Hepatocyte (in vitro differentiated cells): ENCODE results near the gene CLCN7. TPM values are rescaled to one million over a fixed set of nuclear protein-coding genes. Genes with fewer than 3 reads are reported as not detected.

Experiments
- DNase-seq: peaks from one replicate; pipeline ENCODE4 v3.0.0-alpha.2; 2016; ENCODE audit warnings: low spot score
- H2AFZ ChIP-seq: fragments of 200-600 bp; sonication (generic); 2 replicates; pipeline ENCODE4 v1.6.0; 2016; ENCODE audit warnings: antibody characterized with exemption, mild to moderate bottlenecking
- H3K27ac ChIP-seq: fragments of 200-600 bp; sonication (generic); 2 replicates; pipeline ENCODE4 v1.5.1; 2016; ENCODE audit warnings: mild to moderate bottlenecking
- H3K27me3 ChIP-seq: fragments of 200-600 bp; sonication (generic); 2 replicates; pipeline ENCODE4 v1.6.1; 2016
- H3K36me3 ChIP-seq: fragments of 200-600 bp; sonication (generic); replicated peaks from 2 replicates; pipeline ENCODE4 v1.5.1; 2016; ENCODE audit warnings: low read depth; ENCODE audit not compliant: insufficient read depth
- H3K4me1 ChIP-seq: fragments of 200-600 bp; sonication (generic); 2 replicates; pipeline ENCODE4 v1.5.1; 2016; ENCODE audit warnings: mild to moderate bottlenecking, moderate library complexity; ENCODE audit not compliant: insufficient read depth
- H3K4me2 ChIP-seq: fragments of 200-600 bp; sonication (generic); 2 replicates; pipeline ENCODE4 v1.6.0; 2016
- H3K4me3 ChIP-seq: fragments of 200-600 bp; sonication (generic); 2 replicates; pipeline ENCODE4 v1.5.1; 2016; ENCODE audit warnings: mild to moderate bottlenecking
- H3K79me2 ChIP-seq: fragments of 200-600 bp; sonication (generic); 2 replicates; pipeline ENCODE4 v1.6.0; 2017; ENCODE audit warnings: mild to moderate bottlenecking
- H3K9me2 ChIP-seq: fragments of 200-600 bp; sonication (generic); replicated peaks from 2 replicates; pipeline ENCODE4 v1.6.0; 2017; ENCODE audit warnings: mild to moderate bottlenecking; ENCODE audit not compliant: insufficient read depth
- H3K9me3 ChIP-seq: fragments of 200-600 bp; sonication (generic); 2 replicates; pipeline ENCODE4 v1.5.1; 2016; ENCODE audit warnings: low read depth, mild to moderate bottlenecking
- H4K20me1 ChIP-seq: fragments of 200-600 bp; sonication (generic); 2 replicates; pipeline ENCODE4 v1.6.0; 2016; ENCODE audit warnings: mild to moderate bottlenecking; ENCODE audit not compliant: insufficient read depth, poor library complexity, severe bottlenecking
- EZH2 ChIP-seq: fragments of 200-600 bp; sonication (generic); IDR thresholded peaks from 2 replicates; pipeline ENCODE4 v1.6.1; 2016; ENCODE audit warnings: antibody characterized with exemption, mild to moderate bottlenecking, borderline replicate concordance
- EZH2phosphoT487 ChIP-seq: fragments of 200-600 bp; sonication (generic); IDR thresholded peaks from one replicate; pipeline ENCODE4 v1.6.1; 2018; ENCODE audit warnings: antibody characterized with exemption, mild to moderate bottlenecking, low read depth, moderate library complexity; ENCODE audit not compliant: unreplicated experiment, severe bottlenecking
- WGBS: methylation state at CpG from one replicate; pipeline ENCODE4 v1.1.6; 2016; ENCODE audit warnings: low lambda C conversion rate; ENCODE audit errors: missing lambda C conversion rate; 5-methylcytosine and 5-hydroxymethylcytosine counted together
- polyA plus RNA-seq: library from polyadenylated mRNA; unstranded; fragments of >200 nt; fragmentation: Nextera tagmentation; extraction: Ambion mirVana; gene quantifications from 2 replicates; pipeline ENCODE4 v1.2.1, GENCODE V29; 2016
- total RNA-seq: library from RNA; depleted of rRNA; stranded (reverse); fragments of >200 nt; gene quantifications from 2 replicates; pipeline ENCODE4 v1.2.3, GENCODE V29; 2014
- TF ChIP-seq, protein P1 (sequence below): fragments of 200-600 bp; sonication (generic); IDR thresholded peaks from 2 replicates; pipeline ENCODE4 v1.5.1; 2016; ENCODE audit warnings: antibody characterized with exemption, mild to moderate bottlenecking; ENCODE audit not compliant: poor library complexity

Gene CLCN7
- total and polyA plus RNA-seq, 2 experiments from 2014 or later, result 56.3 to 107 TPM

DNA sequence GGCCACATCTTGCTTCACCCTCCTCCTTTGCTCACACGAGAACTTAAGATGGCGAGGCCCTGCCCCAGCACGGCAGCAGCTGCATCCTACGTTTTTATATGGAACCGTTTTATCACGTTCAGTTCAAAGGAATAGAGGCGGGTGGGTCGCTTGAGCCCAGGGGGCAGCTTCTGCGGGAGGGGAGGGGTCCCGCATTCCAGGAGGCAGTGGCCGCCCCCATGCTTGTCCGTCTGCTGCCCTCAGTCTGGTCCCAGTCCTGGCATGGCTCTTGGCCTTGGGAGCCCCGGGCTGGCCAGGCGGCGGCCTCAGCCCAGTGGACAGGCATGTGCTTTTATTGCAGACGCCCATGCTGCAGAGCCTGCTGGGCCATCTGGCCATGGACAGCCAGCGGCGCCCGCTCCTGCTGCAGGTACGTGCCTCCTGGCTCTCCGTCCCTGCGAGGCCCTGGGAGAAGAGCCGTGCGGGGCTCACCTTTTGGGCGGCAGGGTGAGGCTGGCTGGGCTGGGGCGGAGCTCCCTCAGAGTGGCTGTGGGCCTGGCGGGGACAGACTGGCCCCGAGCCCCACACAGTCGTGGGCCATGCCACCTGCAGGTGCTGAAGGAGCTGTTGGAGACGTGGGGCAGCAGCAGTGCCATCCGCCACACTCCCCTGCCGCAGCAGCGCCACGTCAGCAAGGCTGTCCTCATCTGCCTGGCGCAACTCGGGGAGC lies 25.1 kb upstream of the CLCN7 start:
- 96% methylated on average over 30 of the region's 36 CpGs for WGBS
- Histone ChIP-seq H3K36me3 (no peaks in the 10 kb centered on the region), H2AFZ (no peak overlapping the region), H3K27me3 (no peaks in the 10 kb centered on the region), H4K20me1 (no peaks in the 10 kb centered on the region), H3K9me3 (no peaks in the 10 kb centered on the region), H3K4me1 (no peaks in the 10 kb centered on the region), H3K27ac (no peak overlapping the region), H3K4me3 (no peak overlapping the region), H3K4me2 (no peak overlapping the region), H3K9me2 (no peaks in the 10 kb centered on the region), H3K79me2 (peaks cover 2% of the 10 kb centered on the region)
- no peak for DNase-seq
- TF ChIP-seq EZH2 (no peak), EZH2phosphoT487 (no peak)
- TF ChIP-seq, protein P1, sequence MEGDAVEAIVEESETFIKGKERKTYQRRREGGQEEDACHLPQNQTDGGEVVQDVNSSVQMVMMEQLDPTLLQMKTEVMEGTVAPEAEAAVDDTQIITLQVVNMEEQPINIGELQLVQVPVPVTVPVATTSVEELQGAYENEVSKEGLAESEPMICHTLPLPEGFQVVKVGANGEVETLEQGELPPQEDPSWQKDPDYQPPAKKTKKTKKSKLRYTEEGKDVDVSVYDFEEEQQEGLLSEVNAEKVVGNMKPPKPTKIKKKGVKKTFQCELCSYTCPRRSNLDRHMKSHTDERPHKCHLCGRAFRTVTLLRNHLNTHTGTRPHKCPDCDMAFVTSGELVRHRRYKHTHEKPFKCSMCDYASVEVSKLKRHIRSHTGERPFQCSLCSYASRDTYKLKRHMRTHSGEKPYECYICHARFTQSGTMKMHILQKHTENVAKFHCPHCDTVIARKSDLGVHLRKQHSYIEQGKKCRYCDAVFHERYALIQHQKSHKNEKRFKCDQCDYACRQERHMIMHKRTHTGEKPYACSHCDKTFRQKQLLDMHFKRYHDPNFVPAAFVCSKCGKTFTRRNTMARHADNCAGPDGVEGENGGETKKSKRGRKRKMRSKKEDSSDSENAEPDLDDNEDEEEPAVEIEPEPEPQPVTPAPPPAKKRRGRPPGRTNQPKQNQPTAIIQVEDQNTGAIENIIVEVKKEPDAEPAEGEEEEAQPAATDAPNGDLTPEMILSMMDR, result no peak

DNA sequence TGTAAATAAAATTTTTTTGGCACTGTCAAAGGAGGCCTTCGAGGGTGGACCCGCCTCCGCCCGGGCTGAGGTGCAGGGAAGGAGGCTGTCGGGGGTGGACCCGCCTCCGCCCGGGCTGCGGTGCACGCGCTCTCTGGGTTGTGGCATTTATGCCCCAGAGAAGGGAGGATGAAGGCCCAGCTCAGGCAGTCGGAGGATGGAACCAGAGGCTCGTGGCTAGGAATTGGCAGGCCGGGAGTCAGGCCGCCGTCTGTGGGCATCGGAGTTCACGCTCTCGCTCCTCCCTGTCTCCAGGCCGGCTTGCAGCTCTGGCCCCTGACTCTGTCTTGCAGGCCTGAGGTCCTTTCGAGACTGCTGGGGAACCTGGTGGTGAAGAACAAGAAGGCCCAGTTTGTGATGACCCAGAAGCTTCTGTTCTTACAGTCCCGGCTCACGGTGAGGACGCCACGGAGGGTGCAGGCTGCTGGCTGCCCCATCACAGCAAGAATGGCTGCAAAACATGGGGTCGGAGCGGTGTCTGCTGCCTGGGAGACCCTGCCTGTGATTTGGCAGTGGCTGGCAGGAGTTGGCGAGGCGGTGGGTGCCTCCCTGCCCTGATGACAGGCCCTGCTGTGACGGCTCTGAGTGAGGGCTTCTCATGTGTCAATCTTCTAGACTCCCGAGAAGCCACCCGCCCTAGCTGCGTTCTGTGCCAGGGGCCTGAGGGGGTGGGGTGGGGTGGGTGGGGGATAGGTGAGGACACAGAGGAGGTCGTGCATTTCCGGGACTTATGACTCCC lies 24.3 kb upstream of the CLCN7 start:
- H3K9me2 ChIP-seq, result no peaks in the 10 kb centered on the region
- H2AFZ ChIP-seq, result no peak overlapping the region
- no peaks in the 10 kb centered on the region for H3K9me3 ChIP-seq
- H3K36me3 ChIP-seq, result no peaks in the 10 kb centered on the region
- H3K4me3 ChIP-seq, result no peak overlapping the region
- TF ChIP-seq EZH2phosphoT487, result no peak
- TF ChIP-seq, protein P1, result no peak
- no peak for TF ChIP-seq EZH2
- H3K4me1 ChIP-seq, result peaks cover 6% of the 10 kb centered on the region
- H3K27ac ChIP-seq, result no peak overlapping the region
- H3K79me2 ChIP-seq, result peaks cover 10% of the 10 kb centered on the region
- H4K20me1 ChIP-seq, result no peaks in the 10 kb centered on the region
- H3K27me3 ChIP-seq, result no peaks in the 10 kb centered on the region
- 94% methylated on average over 34 of the region's 35 CpGs for whole genome bisulfite sequencing
- no peak for DNase-seq
- no peak overlapping the region for H3K4me2 ChIP-seq

DNA sequence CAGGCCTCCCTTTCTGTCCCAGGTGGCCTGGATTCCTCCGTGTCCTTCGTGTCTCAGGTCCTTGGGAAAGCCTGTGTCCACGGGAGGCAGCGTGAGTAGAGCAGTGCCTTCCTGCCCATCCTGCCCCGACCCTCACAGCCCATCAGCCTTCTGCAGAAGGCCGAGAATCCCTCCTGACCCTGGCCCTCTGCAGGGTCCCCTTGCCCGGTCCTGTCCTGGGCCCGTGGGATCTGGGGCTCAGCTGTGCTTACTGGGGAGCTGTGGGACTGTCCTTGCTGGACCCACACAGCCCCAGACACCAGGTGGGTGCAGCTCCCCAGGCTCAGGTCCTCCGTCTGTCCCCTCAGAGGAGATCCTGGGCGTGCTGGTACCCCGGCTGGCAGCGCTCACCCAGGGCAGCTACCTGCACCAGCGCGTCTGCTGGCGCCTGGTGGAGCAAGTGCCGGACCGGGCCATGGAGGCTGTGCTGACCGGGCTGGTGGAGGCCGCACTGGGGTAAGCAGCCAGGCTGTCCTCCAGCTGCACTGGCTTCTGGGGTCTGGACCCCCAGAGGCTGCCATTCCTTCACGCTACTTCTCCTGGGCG lies 22.3 kb upstream of the CLCN7 start:
- Histone ChIP-seq H3K36me3 (no peaks in the 10 kb centered on the region), H2AFZ (no peak overlapping the region)
- TF ChIP-seq EZH2phosphoT487, result no peak
- TF ChIP-seq, protein P1, result no peak
- no peak for TF ChIP-seq EZH2

More for the DNA sequence above, 22.3 kb upstream of the CLCN7 start:
- H3K27me3 ChIP-seq, result no peaks in the 10 kb centered on the region
- H3K4me2 ChIP-seq, result no peak overlapping the region
- peaks cover 13% of the 10 kb centered on the region for H3K4me1 ChIP-seq
- H3K79me2 ChIP-seq, result peaks cover 17% of the 10 kb centered on the region
- H3K27ac ChIP-seq, result no peak overlapping the region
- no peak for DNase-seq
- no peak overlapping the region for H3K4me3 ChIP-seq
- WGBS, result 97% methylated on average over 21 of the region's 21 CpGs
- no peaks in the 10 kb centered on the region for H4K20me1 ChIP-seq
- H3K9me2 ChIP-seq, result no peaks in the 10 kb centered on the region
- no peaks in the 10 kb centered on the region for H3K9me3 ChIP-seq
